Kidney tubule cell (primary cell): ENCODE data around the gene FUT6.
"Not testable (repeated sequence)": the region's sequence is repeated elsewhere in the genome, so short reads cannot be mapped to it uniquely, and the experiment has no call there.

ENCODE experiments used
- DNase-seq: peaks from one replicate; pipeline ENCODE4 v3.0.0-alpha.2; 2018; ENCODE audit warnings: low spot score

FUT6 gene

GRCh38 chr19:5785423-5785822 is 54.1 kb downstream of the FUT6 start:
- no peak for DNase-seq

DNA sequence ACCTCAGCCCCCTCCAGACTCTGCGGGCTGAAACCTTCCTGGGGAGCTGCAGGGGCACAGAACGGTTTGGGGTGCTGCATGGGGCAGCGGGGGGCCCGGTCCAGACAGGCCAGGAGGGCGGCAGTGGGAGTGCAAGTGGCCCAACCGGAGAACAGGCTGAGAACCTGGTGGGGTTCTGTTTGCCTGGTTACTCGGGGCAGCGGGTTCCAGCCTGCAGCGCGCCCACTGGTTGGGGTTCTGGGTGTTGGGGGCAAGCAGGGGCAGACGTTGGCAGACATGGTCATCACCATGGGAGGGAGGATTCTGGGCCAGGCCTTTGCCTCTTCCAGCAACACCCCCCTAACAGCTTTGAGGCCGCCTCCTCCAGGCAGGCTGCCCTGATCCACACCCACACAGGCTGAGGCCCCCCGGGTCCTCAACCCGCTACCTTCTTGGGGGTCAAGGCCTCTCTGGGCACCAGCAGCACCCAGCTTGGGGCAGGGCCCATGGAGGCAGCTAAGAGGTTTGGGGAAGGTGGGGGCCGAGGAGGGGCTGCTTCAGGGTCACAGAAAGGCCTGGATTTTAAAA is 54.8 kb downstream of the FUT6 start, which contains the start of gene PRR22:
Gene PRR22 (minus strand): TSS at position 166 of the 567 bp plus-strand sequence. CDS start 86 bp downstream, at position 80.
- no peak for DNase-seq

DNA sequence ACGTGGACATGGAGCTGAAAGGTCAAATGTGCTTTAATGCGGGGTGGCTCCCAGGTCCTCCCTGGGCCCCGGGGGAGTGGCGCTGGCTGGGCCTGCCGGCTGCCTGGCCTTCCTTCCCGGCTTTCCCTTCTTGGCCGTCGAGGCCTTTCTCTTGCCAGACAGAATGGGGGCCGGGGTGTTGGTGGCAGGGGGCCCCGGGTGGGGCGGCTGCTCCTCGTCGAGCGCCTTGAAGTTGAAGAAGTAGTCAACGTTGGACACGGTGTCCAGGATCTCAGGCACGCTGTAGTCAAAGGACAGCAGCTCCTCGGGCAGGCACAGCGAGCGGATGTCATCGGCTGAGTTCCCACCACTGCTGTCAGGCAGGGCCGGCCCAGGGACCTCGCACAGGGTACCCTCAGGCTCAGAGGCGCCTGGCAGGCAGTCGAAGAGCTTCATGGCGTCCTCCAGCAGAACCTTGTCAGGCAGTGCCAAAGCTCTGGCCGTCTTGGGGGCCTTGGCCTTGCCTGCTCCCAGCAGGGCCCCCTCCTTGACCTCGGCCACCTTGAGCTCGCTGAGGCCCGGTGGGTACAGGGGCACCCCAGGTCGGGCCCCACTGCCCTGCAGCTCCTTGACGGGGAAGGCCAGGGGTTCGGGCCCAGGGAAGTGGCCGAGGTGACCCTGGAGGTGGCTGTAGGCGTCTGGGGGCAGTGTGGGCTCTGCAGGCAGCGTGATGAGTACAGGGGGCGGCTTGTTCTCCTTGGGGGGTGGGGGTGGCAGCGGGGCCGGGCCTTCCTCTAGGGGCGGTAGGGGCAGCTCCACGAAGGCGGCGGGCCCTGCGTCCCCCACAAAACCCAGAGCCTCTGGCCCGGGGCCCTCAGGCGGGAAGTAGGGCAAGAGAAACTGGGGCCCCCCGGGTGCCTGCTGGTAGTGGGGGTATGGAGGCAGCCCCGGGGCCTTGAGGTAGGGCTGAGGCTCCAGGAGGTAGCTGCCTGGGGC is 56.3 kb downstream of the FUT6 start:
- DNase-seq, result no peak

- DNase-seq, result no peak
Measured at GRCh38 chr19:5782322-5782721, 57.2 kb downstream of the FUT6 start.

GRCh38 chr19:5780916-5781315 is 58.6 kb downstream of the FUT6 start:
- DNase-seq, result not testable (repeated sequence)
